ENCODE measurements around the gene DHX38.

DNA sequence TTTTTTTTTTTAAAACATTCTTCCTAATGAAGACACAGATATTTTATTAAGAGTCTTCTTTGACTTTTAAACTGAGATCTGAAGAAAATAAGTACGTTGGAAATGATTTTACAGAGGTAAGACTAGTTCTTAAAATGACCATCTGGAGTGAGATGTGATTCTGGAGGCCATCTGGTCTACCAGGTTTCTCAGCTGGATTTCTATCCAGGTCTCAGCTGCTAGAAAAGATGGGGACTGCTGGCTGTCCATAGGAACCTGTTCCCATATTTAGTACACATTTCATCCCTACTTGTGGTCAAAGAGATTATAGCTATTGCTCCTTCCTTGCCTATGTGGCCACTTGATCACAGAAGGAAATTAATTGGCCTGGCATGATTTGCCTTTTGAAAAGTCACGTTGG, 66.2 kb downstream of the DHX38 start:
- TF ChIP-seq, protein P1, sequence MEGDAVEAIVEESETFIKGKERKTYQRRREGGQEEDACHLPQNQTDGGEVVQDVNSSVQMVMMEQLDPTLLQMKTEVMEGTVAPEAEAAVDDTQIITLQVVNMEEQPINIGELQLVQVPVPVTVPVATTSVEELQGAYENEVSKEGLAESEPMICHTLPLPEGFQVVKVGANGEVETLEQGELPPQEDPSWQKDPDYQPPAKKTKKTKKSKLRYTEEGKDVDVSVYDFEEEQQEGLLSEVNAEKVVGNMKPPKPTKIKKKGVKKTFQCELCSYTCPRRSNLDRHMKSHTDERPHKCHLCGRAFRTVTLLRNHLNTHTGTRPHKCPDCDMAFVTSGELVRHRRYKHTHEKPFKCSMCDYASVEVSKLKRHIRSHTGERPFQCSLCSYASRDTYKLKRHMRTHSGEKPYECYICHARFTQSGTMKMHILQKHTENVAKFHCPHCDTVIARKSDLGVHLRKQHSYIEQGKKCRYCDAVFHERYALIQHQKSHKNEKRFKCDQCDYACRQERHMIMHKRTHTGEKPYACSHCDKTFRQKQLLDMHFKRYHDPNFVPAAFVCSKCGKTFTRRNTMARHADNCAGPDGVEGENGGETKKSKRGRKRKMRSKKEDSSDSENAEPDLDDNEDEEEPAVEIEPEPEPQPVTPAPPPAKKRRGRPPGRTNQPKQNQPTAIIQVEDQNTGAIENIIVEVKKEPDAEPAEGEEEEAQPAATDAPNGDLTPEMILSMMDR (IDR thresholded peaks at IDR 0.05) = no peak
- TF ChIP-seq POLR2A (IDR thresholded peaks at IDR 0.05) = no peak
